BJ (cell line): Measurements from ENCODE around the gene PAEP. TPM values are rescaled to one million over a fixed set of nuclear protein-coding genes. Genes with fewer than 3 reads are reported as not detected.
"Not testable (repeated sequence)": the region's sequence is repeated elsewhere in the genome, so short reads cannot be mapped to it uniquely, and the experiment has no call there.

Experiments
- CTCF ChIA-PET: fragments of 350-600 bp; formaldehyde crosslinking; extraction: SDS; loops from one replicate; lab custom pipeline; 2021; ENCODE audit warnings: antibody characterized with exemption, inconsistent platforms; lab: Yijun Ruan, JAX
- POLR2A ChIA-PET: fragments of 300-600 bp; sonication (Branson Sonifier 250); formaldehyde crosslinking; extraction: SDS; loops from one replicate; lab custom pipeline; 2021; ENCODE audit warnings: antibody characterized with exemption; lab: Charles Lee
- DNase-seq: peaks from one replicate; pipeline ENCODE4 v3.0.0-alpha.2; 2011; ENCODE audit warnings: low read depth
- H3K27me3 ChIP-seq: 2 replicates; pipeline ENCODE4 v1.6.0; 2011; ENCODE audit warnings: low read length; ENCODE audit not compliant: control insufficient read depth, insufficient read depth
- H3K36me3 ChIP-seq: 2 replicates; pipeline ENCODE4 v1.5.1; 2011; ENCODE audit warnings: low read length; ENCODE audit not compliant: control insufficient read depth, insufficient read depth
- H3K4me3 ChIP-seq: 2 replicates; pipeline ENCODE4 v1.5.1; 2011; ENCODE audit warnings: low read depth, mild to moderate bottlenecking, control low read depth, low read length
- polyA plus RNA-seq: library from polyadenylated mRNA; depleted of rRNA; stranded (reverse); fragments of >200 nt; gene quantifications from 2 replicates; pipeline ENCODE4 v1.2.3, GENCODE V29; 2011
- TF ChIP-seq, protein P1 (sequence below): IDR thresholded peaks from 2 replicates; pipeline ENCODE4 v1.5.1; 2011; ENCODE audit warnings: low read depth, mild to moderate bottlenecking, control low read depth, inconsistent platforms, low read length, moderate library complexity; ENCODE audit not compliant: insufficient read depth

Gene PAEP
- polyA plus RNA-seq, 1 experiment, result not detected

DNA sequence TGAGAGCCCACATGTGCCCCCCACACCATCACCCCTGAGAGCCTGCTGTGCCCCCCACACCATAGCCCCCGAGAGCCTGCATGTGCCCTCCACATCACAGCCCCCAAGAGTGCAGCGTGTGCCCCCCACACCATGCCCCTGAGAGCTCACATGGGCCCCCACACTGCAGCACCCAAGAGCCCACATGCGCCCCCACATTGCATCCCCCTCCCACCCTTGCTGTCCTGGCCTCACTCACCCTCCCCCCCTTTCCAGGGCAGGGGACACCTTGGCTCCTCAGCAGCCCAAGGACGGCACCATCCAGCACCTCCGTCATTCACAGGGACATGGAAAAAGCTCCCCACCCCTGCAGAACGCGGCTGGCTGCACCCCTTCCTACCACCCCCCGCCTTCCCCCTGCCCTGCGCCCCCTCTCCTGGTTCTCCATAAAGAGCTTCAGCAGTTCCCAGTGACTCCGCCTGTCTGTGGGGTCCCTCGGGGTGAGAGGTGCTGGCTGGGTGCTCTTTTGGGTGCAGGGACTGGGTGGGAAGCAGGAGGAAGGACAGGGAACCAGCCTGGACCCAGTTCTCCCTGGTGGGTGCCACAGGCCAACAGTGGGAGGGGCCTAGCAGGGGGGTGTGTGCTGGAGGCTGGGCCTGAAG, 35.3 kb upstream of the PAEP start:
- ChIA-PET POLR2A (no interaction called here), CTCF (interaction anchor here (0.6 kb wide), 1 partner anchor 15 kb away, joined by 5 read pairs; no protein-coding TSS in a partner anchor)
- no peak for DNase-seq
- Histone ChIP-seq H3K27me3 (no peaks in the 10 kb centered on the region; the same call in 1 of the 2 replicates), H3K4me3 (no peak overlapping the region), H3K36me3 (no peaks in the 10 kb centered on the region)
- TF ChIP-seq, protein P1, sequence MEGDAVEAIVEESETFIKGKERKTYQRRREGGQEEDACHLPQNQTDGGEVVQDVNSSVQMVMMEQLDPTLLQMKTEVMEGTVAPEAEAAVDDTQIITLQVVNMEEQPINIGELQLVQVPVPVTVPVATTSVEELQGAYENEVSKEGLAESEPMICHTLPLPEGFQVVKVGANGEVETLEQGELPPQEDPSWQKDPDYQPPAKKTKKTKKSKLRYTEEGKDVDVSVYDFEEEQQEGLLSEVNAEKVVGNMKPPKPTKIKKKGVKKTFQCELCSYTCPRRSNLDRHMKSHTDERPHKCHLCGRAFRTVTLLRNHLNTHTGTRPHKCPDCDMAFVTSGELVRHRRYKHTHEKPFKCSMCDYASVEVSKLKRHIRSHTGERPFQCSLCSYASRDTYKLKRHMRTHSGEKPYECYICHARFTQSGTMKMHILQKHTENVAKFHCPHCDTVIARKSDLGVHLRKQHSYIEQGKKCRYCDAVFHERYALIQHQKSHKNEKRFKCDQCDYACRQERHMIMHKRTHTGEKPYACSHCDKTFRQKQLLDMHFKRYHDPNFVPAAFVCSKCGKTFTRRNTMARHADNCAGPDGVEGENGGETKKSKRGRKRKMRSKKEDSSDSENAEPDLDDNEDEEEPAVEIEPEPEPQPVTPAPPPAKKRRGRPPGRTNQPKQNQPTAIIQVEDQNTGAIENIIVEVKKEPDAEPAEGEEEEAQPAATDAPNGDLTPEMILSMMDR, result no peak

- Histone ChIP-seq H3K27me3 (no peaks in the 10 kb centered on the region; the same call in 1 of the 2 replicates), H3K4me3 (no peak overlapping the region), H3K36me3 (no peaks in the 10 kb centered on the region)
- ChIA-PET CTCF (no interaction called here), POLR2A (no interaction called here)
- TF ChIP-seq, protein P1, result no peak
- DNase-seq, result no peak
Measured at GRCh38 chr9:135526730-135527571, 34.6 kb upstream of the PAEP start.

DNA sequence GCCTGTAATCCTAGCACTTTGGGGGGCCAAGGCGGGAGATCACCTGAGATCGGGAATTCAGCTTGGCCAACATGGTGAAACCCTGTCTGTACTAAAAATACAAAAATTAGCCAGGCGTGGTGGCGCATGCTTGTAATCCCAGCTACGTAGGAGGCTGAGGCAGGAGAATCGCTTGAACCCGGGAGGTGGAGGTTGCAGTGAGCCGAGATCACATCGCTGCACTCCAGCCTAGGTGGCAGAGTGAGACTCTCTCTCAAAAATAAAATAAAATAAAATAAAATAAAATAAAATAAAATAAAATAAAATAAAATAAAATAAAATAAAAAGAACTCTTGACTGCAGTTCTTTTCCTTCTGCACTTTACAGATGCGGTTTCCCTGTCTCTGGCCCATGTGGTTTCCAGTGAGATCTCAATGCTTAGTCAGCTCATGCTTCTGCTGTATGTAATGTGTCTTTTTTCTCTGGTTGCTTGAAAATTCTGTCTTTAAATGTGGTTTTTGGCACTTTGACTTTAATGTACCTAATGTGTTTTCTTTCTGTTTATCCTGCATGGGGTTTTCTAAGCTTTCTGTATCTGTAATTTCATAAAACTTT, 32.6 kb upstream of the PAEP start:
- CTCF ChIA-PET, H3K4me3 ChIP-seq, DNase-seq, POLR2A ChIA-PET, H3K36me3 ChIP-seq, H3K27me3 ChIP-seq: not testable (repeated sequence)

- no peaks in the 10 kb centered on the region for H3K36me3 ChIP-seq
- CTCF ChIA-PET, result no interaction called here
- no peak for DNase-seq
- POLR2A ChIA-PET, result no interaction called here
- no peaks in the 10 kb centered on the region; the same call in 1 of the 2 replicates for H3K27me3 ChIP-seq
- TF ChIP-seq, protein P1, result no peak
- no peak overlapping the region for H3K4me3 ChIP-seq
Measured at GRCh38 chr9:135530146-135530545, 31.4 kb upstream of the PAEP start.

- TF ChIP-seq, protein P1, result no peak
- Histone ChIP-seq H3K27me3 (no peaks in the 10 kb centered on the region; the same call in 1 of the 2 replicates), H3K4me3 (no peak overlapping the region), H3K36me3 (no peaks in the 10 kb centered on the region)
- POLR2A ChIA-PET, result no interaction called here
- CTCF ChIA-PET, result no interaction called here
- DNase-seq, result no peak
Measured at GRCh38 chr9:135531096-135531495, 30.5 kb upstream of the PAEP start.
